Stimulated activated naive CD8-positive, alpha-beta T cell treated with anti-CD3 and anti-CD28 coated beads, Interleukin-15, Interleukin-2, amounts not matched to agents 100 U/mL and 50 U/mL, for 24 hours (primary cell): ENCODE results near the gene NR2C2AP.
"Not testable (repeated sequence)": the region's sequence is repeated elsewhere in the genome, so short reads cannot be mapped to it uniquely, and the experiment has no call there.

ENCODE experiments used
- ATAC-seq: fragments of 150-1000 bp; cut with Tn5 transposase; one replicate; pipeline ENCODE4 v1.10.0; 2021
- DNase-seq: peaks from one replicate; pipeline ENCODE4 v3.0.0; 2021

Gene NR2C2AP

GRCh38 chr19:19203012-19203856 lies at the start of gene NR2C2AP:
NR2C2AP (minus strand) TSS chr19:19203414; CDS start chr19:19203060, 354 bp downstream.
- peak; percentile 96 for DNase-seq
- peak; percentile 82 for ATAC-seq

- DNase-seq (no peak), ATAC-seq (no peak)
These were observed 47.1 kb upstream of the NR2C2AP start for GRCh38 chr19:19250196-19250801.

GRCh38 chr19:19240476-19240875 lies 37.3 kb upstream of the NR2C2AP start:
- ATAC-seq = no peak
- no peak for DNase-seq

GRCh38 chr19:19239675-19240074 lies 36.5 kb upstream of the NR2C2AP start:
- ATAC-seq = no peak
- no peak for DNase-seq

GRCh38 chr19:19238126-19238894 lies 35.1 kb upstream of the NR2C2AP start:
- DNase-seq (no peak), ATAC-seq (no peak)

- ATAC-seq (no peak), DNase-seq (no peak)
These were observed 33.0 kb upstream of the NR2C2AP start for GRCh38 chr19:19236173-19236572.

GRCh38 chr19:19234220-19234816 lies 31.1 kb upstream of the NR2C2AP start:
- DNase-seq (no peak), ATAC-seq (no peak)

GRCh38 chr19:19232261-19232721 lies 29.1 kb upstream of the NR2C2AP start:
- ATAC-seq (no peak), DNase-seq (no peak)

GRCh38 chr19:19230999-19231398 lies 27.8 kb upstream of the NR2C2AP start:
- DNase-seq = no peak
- ATAC-seq = no peak

GRCh38 chr19:19229701-19230100 lies 26.5 kb upstream of the NR2C2AP start:
- DNase-seq (no peak), ATAC-seq (no peak)

GRCh38 chr19:19227217-19227616 lies 24.0 kb upstream of the NR2C2AP start:
- DNase-seq (no peak), ATAC-seq (no peak)

- DNase-seq (no peak), ATAC-seq (no peak)
These were observed 23.4 kb upstream of the NR2C2AP start for GRCh38 chr19:19226663-19227062.

- ATAC-seq (no peak), DNase-seq (no peak)
These were observed 23.0 kb upstream of the NR2C2AP start for GRCh38 chr19:19226204-19226603.

GRCh38 chr19:19224852-19225494 lies 21.8 kb upstream of the NR2C2AP start:
- ATAC-seq (peak; percentile 83), DNase-seq (peak; percentile 81)

GRCh38 chr19:19224150-19224851 lies 21.1 kb upstream of the NR2C2AP start:
- DNase-seq = no peak
- no peak for ATAC-seq

- DNase-seq = no peak
- ATAC-seq = no peak
These were observed 20.4 kb upstream of the NR2C2AP start for GRCh38 chr19:19223636-19224035.

- ATAC-seq = no peak
- no peak for DNase-seq
These were observed 19.8 kb upstream of the NR2C2AP start for GRCh38 chr19:19223060-19223459.

- DNase-seq, ATAC-seq: not testable (repeated sequence)
These were observed 17.8 kb upstream of the NR2C2AP start for GRCh38 chr19:19221000-19221399.

GRCh38 chr19:19218911-19219310 lies 15.7 kb upstream of the NR2C2AP start:
- no peak for ATAC-seq
- DNase-seq = no peak

GRCh38 chr19:19217099-19217498 lies 13.9 kb upstream of the NR2C2AP start:
- no peak for ATAC-seq
- no peak for DNase-seq

GRCh38 chr19:19215792-19216191 lies 12.6 kb upstream of the NR2C2AP start:
- no peak for DNase-seq
- ATAC-seq = no peak
